GM18519 (cell line): ENCODE results near the gene TFDP2.
"Not testable (repeated sequence)": the region's sequence is repeated elsewhere in the genome, so short reads cannot be mapped to it uniquely, and the experiment has no call there.

Experiments used
- ATAC-seq: cut with Tn5 transposase; IDR thresholded peaks from one replicate; pipeline ENCODE4 v1.9.1; 2021; ENCODE audit warnings: mild to moderate bottlenecking, moderate library complexity; ENCODE audit not compliant: unreplicated experiment, low FRiP score

Gene TFDP2

GRCh38 chr3:142028243-142028777, 121.0 kb downstream of the TFDP2 start:
- ATAC-seq, result no peak

DNA sequence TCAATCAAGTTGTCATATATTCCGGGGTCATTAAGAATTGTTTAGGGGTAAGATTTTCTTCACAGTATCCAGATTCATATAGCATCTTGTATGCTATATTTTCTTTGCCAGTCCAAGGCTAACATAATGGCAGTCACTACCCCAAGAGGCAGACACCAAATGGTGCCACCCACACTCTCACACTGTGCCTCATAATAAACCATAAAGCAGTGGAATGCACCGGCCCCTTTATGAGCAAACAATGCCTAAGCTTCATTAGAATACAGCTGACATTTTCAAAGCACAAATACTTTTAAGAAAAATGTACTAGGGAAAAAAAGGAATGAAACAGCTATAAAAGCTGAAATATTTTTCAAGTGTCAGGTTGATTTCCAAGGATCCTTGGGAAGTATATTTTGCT, 121.6 kb downstream of the TFDP2 start:
- no peak for ATAC-seq

- no peak for ATAC-seq
These were observed 122.0 kb downstream of the TFDP2 start for GRCh38 chr3:142027300-142027699.

GRCh38 chr3:142026333-142026732, 123.0 kb downstream of the TFDP2 start:
- ATAC-seq, result no peak

- ATAC-seq, result peak; percentile 75
These were observed 127.0 kb downstream of the TFDP2 start for GRCh38 chr3:142022381-142022780.

GRCh38 chr3:142021127-142021526, 128.2 kb downstream of the TFDP2 start:
- no peak for ATAC-seq

GRCh38 chr3:142019794-142020320, 129.5 kb downstream of the TFDP2 start:
- ATAC-seq, result peak; percentile 51

GRCh38 chr3:142013993-142014392, 135.4 kb downstream of the TFDP2 start:
- no peak for ATAC-seq

DNA sequence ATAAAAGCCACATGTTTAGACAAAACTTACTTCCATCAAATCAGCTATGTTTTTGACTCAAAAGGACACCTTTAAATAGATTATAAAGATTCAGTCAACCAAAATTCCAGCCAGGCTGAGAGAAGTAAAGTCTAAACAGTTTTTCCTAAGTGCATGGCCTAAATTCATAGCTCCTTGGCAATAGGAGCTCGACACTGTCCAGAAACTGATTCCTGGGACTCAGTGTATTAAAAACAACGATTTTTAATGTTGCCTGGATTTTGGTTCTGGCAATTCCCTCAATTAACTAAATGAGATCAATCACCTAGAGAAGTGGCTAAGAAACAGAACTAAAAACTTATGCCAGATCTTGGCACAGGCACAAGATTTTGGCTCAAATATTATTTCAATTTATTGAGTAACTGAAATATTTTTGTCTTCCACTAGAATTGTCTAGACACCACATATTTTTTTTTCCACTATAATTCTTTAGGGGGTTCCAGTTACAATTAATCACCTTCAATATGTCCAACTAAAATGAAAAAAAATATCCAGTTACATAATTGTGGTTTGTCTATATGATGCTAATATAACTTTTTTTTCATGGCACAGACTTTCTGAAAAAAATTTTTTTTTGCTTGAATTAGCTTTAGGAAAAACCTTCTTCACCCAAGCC, 135.9 kb downstream of the TFDP2 start:
- no peak for ATAC-seq

DNA sequence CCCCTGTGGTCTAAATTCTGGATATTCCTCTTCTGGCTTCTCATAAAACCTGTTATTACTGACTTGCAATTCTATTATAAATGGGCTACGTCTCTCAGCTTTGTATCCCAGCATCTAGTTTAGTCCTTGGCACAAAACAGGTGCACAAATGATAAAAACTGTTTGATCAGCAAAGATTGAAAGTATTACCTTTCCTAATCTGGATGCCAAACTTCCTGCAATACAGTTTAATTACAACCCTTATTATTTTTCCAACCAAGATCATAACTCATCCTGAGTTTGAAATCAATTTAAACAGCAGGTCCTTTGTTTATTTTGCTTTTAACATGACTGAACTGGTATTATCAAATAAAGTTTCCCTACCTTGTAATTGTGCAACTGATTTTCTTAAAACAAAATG, 140.3 kb downstream of the TFDP2 start:
- no peak for ATAC-seq

- ATAC-seq, result no peak
These were observed 141.5 kb downstream of the TFDP2 start for GRCh38 chr3:142007710-142008399.

- not testable (repeated sequence) for ATAC-seq
These were observed 144.4 kb downstream of the TFDP2 start for GRCh38 chr3:142004957-142005356.

GRCh38 chr3:142004025-142004424, 145.3 kb downstream of the TFDP2 start:
- no peak for ATAC-seq

DNA sequence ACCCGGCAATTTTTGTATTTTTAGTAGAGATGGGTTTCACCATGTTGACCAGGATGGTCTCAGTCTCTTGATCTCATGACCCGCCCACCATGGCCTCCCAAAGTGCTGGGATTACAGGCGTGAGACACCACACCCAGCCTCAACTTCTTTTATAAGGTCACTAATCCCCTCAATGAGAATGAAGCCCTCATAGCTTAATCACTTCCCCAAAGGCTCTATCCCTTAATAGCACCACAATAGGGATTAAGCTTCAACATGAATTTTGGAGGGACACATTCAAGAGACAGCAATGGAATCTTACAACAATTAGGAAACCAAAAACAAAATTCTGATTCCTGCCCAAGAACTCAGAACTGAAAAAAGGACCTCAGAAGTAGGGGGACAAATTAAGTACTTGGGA, 146.1 kb downstream of the TFDP2 start:
- ATAC-seq, result no peak

DNA sequence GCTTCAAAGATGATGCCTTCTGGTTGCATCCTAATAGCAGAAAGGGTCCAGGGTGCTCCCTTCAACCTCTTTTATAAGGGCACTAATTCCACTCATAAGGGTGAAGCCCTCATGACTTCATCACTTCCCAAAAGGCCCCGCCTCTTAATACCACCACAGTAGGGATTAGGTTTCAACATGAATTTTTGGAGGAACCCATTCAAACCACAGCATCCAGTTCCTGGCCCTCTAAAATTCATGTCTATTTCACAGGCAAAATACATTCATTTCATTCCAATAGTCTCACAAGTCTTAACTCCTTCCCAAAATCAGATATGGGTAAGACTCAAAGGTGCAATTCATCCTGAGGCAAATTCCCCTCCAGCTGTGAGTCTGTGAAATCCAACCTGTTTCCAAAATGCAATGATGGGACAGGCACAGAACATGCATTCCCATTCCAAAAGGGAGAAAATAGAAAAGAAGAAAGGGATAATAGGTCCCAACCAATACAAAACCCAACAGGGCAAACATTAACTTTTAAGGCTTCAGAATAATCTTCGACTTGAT, 148.9 kb downstream of the TFDP2 start:
- no peak for ATAC-seq

- ATAC-seq, result no peak
These were observed 150.6 kb downstream of the TFDP2 start for GRCh38 chr3:141998669-141999290.

DNA sequence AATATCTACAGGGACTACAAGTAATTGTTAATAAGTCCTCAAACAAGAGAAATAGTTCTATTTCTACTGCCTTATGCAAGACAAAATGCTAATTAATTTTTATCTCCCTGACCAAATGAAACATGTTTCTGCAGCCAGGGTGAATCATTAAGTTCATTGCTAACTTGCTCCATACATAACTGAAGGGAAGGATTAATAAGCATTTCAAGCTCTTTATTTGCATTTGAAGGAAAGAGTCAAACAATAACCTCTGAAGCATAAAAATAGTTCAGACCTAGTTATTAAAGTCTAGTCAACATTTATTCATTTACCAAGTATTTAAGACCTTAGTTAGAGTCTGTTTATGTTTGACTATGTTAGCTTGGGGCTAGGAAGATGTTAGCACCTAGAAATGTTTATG, 152.9 kb downstream of the TFDP2 start:
- no peak for ATAC-seq

- no peak for ATAC-seq
These were observed 154.5 kb downstream of the TFDP2 start for GRCh38 chr3:141994856-141995255.

- peak; percentile 59 for ATAC-seq
These were observed 156.8 kb downstream of the TFDP2 start for GRCh38 chr3:141992512-141992911.

DNA sequence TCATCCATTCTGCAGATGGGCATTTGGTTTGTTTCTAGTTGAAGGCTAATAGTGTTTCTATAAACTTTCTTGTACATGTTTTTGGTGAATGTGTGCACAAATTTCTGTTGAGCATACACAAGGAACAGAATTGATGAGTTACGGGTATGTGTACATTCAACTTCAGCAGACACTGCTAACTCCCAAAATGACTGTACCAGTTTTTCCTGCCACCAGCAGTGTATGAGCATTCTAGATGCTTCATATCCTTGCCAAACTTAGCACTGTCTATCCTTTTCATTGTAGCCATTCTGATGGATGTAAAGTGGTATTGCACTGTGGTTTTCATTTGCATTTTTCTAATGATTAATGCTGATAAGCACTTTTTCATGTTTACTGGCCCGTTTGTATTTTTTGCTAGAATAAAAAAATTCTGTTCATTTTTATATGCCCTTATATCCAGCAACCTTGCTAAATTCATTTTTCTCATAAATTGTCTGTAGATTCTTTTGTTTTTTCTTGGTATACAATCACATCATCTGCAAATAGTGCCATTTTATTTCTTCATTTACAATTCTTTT, 162.7 kb downstream of the TFDP2 start:
- ATAC-seq, result no peak

- ATAC-seq, result no peak
These were observed 168.3 kb downstream of the TFDP2 start for GRCh38 chr3:141981084-141981483.
